CD4-positive, alpha-beta T cell treated with Interleukin-17A for 1 hour (primary cell): Measurements from ENCODE around the gene PRDM2.

Experiments used
- DNase-seq: peaks from one replicate; pipeline ENCODE4 v3.0.0-alpha.2; 2020

Gene PRDM2

DNA sequence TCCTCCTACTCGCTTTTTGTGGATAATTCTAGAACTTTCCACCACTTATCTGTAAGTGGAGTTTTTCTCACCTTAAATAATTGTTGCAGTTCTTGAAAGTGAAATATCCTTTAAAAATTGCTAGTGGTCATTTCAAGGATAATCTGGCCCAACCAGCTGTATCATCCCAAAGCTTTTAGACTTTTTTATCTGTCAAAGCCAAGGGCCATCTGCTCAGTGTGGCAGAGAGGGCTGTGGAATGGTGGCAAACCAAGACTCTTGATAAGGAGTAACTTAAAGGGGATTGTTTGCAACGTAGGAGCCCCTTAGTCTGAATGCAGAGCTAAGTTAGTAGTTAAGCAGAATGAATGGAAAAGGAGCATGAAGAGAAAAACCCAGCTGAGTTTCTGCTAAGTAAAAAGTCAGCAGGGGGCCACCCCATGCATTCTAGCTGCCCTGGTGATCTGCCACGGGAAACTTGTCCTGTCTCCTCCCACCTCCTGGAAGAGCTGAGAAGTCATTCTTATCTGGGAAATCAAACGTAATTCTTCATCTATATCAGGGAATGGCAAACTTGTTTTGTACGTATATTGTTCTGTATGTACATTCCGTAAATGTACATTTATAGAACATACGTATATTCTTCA, 169.3 kb downstream of the PRDM2 start:
- DNase-seq, result no peak

DNA sequence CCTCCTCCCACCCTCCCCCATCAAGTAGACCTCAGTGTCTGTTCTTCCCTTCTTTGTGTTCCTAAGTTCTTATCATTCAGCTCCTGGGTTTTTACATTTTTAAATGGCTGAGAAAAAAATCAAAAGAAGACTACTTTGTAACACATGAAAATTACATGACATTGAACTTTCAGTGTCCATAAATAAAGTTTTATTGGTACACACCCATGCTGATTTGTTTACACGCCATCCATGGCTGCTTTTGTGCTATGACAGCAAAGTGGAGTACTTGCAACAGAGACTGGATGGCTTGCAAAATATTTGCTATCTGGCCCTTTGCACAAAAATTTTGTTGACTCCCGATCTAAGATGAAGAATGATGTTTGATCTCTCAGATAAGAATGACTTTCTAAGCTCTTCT, 171.4 kb downstream of the PRDM2 start:
- no peak for DNase-seq

DNA sequence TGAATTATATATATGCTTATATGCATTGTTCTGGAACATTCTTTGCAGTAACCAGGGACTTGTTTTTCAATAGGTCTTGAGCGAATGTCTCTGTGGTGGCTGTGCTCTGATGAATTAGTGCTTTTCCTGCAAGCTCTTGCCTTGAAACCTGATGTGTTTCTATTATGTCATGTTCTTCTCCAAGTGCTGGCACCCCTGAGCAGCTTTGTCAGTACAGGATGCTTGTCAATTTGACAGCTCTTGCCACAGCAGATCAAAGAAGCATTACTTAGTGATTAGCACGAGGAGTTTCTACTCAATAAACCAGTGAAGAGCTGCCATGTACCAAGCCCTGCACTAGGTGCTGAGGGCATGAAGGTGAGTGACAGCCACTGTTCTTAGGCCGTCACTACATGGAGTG, 171.9 kb downstream of the PRDM2 start:
- no peak for DNase-seq

DNA sequence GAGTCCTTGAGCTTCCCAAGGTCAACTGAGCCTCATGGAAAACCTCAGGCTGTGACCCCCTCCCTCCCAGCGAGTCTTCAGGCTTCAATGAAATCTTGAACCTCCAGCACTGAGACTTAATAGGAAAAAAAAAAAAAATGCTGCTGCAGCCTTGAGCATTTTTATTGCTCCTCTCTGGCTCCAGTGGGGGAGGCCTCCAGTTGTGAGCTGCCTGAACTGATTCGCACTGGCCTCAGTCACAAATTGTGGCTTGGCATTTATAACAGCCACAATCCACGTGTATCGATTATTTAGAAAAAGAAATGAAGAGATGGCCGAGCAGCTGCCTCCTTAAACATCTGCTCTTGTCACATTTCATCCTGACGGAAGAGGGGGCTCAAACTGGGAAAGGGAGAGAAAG, 173.0 kb downstream of the PRDM2 start:
- no peak for DNase-seq
